WTC11 (cell line): ENCODE measurements around the gene GDAP1L1.

Experiments
- CTCF ChIP-seq: fragments of 200-600 bp; IDR thresholded peaks from 2 replicates; pipeline ENCODE4 v1.8.0; 2022; ENCODE audit warnings: antibody characterized with exemption
- ELF4 ChIP-seq: sonication (generic); formaldehyde crosslinking; IDR thresholded peaks from 2 replicates; pipeline ENCODE4 v1.8.1; 2022; ENCODE audit warnings: low read depth, mild to moderate bottlenecking, moderate library complexity, missing genetic modification reagents
- ETV6 ChIP-seq: sonication (generic); formaldehyde crosslinking; IDR thresholded peaks from 2 replicates; pipeline ENCODE4 v1.8.1; 2022; ENCODE audit warnings: mild to moderate bottlenecking, missing genetic modification reagents
- GRHL2 ChIP-seq: fragments of 250-450 bp; sonication (Bioruptor Pico); IDR thresholded peaks from 2 replicates; pipeline ENCODE4 v1.8.0; 2022; ENCODE audit warnings: mild to moderate bottlenecking, moderate library complexity; ENCODE audit not compliant: insufficient replicate concordance, severe bottlenecking
- IRF2 ChIP-seq: sonication (generic); formaldehyde crosslinking; IDR thresholded peaks from 2 replicates; pipeline ENCODE4 v1.8.0; 2022; ENCODE audit warnings: low read depth, missing genetic modification reagents, borderline replicate concordance
- JUN ChIP-seq: sonication (generic); formaldehyde crosslinking; IDR thresholded peaks from 2 replicates; pipeline ENCODE4 v1.8.0; 2023; ENCODE audit warnings: mild to moderate bottlenecking, missing genetic modification reagents
- MAX ChIP-seq: sonication (generic); formaldehyde crosslinking; IDR thresholded peaks from 2 replicates; pipeline ENCODE4 v1.8.0; 2022; ENCODE audit warnings: mild to moderate bottlenecking, missing genetic modification reagents
- MXD4 ChIP-seq: fragments of 250-450 bp; sonication (Bioruptor Pico); IDR thresholded peaks from 2 replicates; pipeline ENCODE4 v1.8.0; 2021; ENCODE audit warnings: mild to moderate bottlenecking, moderate library complexity, borderline replicate concordance
- RELA ChIP-seq: sonication (generic); formaldehyde crosslinking; IDR thresholded peaks from 2 replicates; pipeline ENCODE4 v1.8.1; 2022; ENCODE audit warnings: missing genetic modification reagents, mild to moderate bottlenecking, borderline replicate concordance
- STAT6 ChIP-seq: sonication (generic); formaldehyde crosslinking; conservative IDR thresholded peaks from 2 replicates; pipeline ENCODE4 v1.8.1; 2023; ENCODE audit warnings: mild to moderate bottlenecking, low read depth, missing genetic modification reagents, moderate library complexity
- USF2 ChIP-seq: sonication (generic); formaldehyde crosslinking; IDR thresholded peaks from 2 replicates; pipeline ENCODE4 v1.8.1; 2023; ENCODE audit warnings: mild to moderate bottlenecking, missing genetic modification reagents, moderate library complexity
- ZNF121 ChIP-seq: sonication (generic); formaldehyde crosslinking; IDR thresholded peaks from 2 replicates; pipeline ENCODE4 v1.8.0; 2023; ENCODE audit warnings: missing genetic modification reagents

- TF ChIP-seq GRHL2 (CRISPR knock-in tag) (no peak), STAT6 (CRISPR knock-in tag) (no peak), MAX (no peak), CTCF (no peak), IRF2 (no peak), MXD4 (CRISPR knock-in tag) (no peak), JUN (no peak), RELA (CRISPR knock-in tag) (no peak), ETV6 (CRISPR knock-in tag) (no peak), ZNF121 (no peak), ELF4 (CRISPR knock-in tag) (no peak), USF2 (CRISPR knock-in tag) (no peak)
Observed at GRCh38 chr20:44282192-44282591, 35.1 kb downstream of the GDAP1L1 start.
